ENCODE data around the gene RNASE2. TPM values are rescaled to one million over a fixed set of nuclear protein-coding genes. Genes with fewer than 3 reads are reported as not detected.

The RNASE2 gene
- total RNA-seq, 4 donors from 2014 or later, result 2.7 TPM; not detected in 3

DNA sequence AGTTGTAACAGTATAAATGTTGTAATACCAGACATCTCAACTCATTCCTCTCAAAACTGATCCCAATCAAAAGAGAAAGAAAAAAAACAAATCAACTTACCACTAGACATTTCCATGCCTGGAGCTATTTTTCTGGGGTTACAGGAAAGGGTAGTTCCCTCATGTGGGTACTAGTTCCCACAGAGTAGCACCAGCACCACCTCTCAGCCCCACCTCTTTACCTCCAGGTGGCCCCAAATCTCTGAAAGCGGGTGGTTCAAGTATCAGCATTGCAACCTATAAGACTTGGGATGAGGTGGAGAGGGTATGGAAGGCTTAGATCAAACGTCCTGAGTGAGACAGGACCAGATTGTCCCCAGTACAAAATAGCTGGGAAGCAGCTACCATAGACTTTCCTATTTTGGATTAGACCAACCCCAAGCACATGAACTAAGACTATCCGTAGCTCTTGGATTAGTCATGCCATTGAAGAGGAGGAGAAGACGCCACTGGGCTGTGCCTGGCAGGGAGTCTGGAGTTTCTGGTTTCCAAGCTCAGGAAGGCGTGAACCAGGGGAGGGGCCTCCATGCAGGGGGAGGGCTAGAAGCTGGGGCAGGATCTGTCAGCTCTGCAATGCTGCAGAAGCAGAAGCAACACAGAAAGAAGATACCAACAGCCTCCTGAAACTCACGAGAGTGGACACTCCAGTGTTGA is 43.5 kb downstream of the RNASE2 start, which contains the start of gene SLC39A2:
Gene SLC39A2, plus strand, starts transcription at position 620 of the 693 bp plus-strand sequence. CDS start 154 bp downstream, outside the sequence.
- WGBS, 2 donors (ENCODE audit: low coverage in 1 of 2), result 28 to 40% methylated on average over 3 to 6 of the region's 6 CpGs
- Histone ChIP-seq H3K4me1 (peaks cover 0 to 45% (median 28%) of the 10 kb centered on the region in 4 donors), H3K4me3 (peak within 1 kb of the TSS in 1 of 4 donors; percentile 8), H3K27ac (peak within 1 kb of the TSS; percentile 32 to 73 (median 63)), H3K27me3 (no peaks in the 10 kb centered on the region), H3K9me3 (no peaks in the 10 kb centered on the region), H3K36me3 (peaks cover 0 to 28% (median 12%) of the 10 kb centered on the region in 4 donors)
- in situ Hi-C loops (cut with MboI; ENCODE audit: low pct_ligation_motif_present in 1 of 4, low pct_unique_long_range_greater_than_20kb in 1 of 4, low sequenced_read_pairs in 3 of 4), result loop anchor here in 1 of 4 donors (25.0 kb wide), 1 partner anchor 312 kb away; the partner anchor contains the start of genes ANG and RNASE4
- intact Hi-C loops (cut with DNase I; ENCODE audit: low total_unique reads), result no loop called here
- peak; percentile 82 for DNase-seq
- TF ChIP-seq EP300 (IDR thresholded peaks at IDR 0.05; ENCODE audit: low read depth) (no peak), POLR2AphosphoS5 (IDR thresholded peaks at IDR 0.05) (peak; percentile 39 to 62 (median 48)), POLR2A (IDR thresholded peaks at IDR 0.05) (peak; percentile 38)

DNA sequence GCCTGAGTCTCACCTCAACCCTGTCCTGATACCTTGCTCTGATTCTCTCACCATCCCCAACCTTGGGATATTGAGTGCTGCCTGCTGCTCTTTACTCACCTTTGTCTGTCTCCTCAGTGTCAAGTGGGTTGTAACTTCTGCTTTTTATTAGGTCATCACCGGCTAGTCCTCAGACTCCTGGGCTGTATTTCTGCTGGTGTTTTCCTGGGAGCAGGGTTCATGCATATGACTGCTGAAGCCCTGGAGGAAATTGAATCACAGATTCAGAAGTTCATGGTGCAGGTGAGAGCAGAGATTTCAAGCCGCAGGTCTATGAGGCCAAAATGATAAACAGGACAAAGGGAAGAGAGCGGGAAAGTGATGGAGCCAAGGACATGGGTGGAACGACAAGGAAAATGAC is 44.3 kb downstream of the RNASE2 start:
- in situ Hi-C loops (cut with MboI; ENCODE audit: low pct_ligation_motif_present in 1 of 4, low pct_unique_long_range_greater_than_20kb in 1 of 4, low sequenced_read_pairs in 3 of 4), result loop anchor here in 1 of 4 donors (25.0 kb wide), 1 partner anchor 312 kb away; the partner anchor contains the start of genes ANG and RNASE4
- Histone ChIP-seq H3K27ac (peak overlapping the region; percentile 3 to 73 (median 49)), H3K36me3 (peaks cover 0 to 21% (median 9%) of the 10 kb centered on the region in 4 donors), H3K27me3 (no peaks in the 10 kb centered on the region), H3K9me3 (no peaks in the 10 kb centered on the region), H3K4me3 (no peak overlapping the region), H3K4me1 (peaks cover 0 to 45% (median 28%) of the 10 kb centered on the region in 4 donors)
- 35 to 83% methylated on average over 1 to 4 of the region's 4 CpGs for WGBS, 2 donors (ENCODE audit: low coverage in 1 of 2)
- intact Hi-C loops (cut with DNase I; ENCODE audit: low total_unique reads), result no loop called here
- no peak for DNase-seq
- TF ChIP-seq EP300 (IDR thresholded peaks at IDR 0.05; ENCODE audit: low read depth) (no peak), POLR2A (IDR thresholded peaks at IDR 0.05) (no peak), POLR2AphosphoS5 (IDR thresholded peaks at IDR 0.05) (no peak)
- TF ChIP-seq, protein P1, sequence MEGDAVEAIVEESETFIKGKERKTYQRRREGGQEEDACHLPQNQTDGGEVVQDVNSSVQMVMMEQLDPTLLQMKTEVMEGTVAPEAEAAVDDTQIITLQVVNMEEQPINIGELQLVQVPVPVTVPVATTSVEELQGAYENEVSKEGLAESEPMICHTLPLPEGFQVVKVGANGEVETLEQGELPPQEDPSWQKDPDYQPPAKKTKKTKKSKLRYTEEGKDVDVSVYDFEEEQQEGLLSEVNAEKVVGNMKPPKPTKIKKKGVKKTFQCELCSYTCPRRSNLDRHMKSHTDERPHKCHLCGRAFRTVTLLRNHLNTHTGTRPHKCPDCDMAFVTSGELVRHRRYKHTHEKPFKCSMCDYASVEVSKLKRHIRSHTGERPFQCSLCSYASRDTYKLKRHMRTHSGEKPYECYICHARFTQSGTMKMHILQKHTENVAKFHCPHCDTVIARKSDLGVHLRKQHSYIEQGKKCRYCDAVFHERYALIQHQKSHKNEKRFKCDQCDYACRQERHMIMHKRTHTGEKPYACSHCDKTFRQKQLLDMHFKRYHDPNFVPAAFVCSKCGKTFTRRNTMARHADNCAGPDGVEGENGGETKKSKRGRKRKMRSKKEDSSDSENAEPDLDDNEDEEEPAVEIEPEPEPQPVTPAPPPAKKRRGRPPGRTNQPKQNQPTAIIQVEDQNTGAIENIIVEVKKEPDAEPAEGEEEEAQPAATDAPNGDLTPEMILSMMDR (IDR thresholded peaks at IDR 0.05), result no peak

DNA sequence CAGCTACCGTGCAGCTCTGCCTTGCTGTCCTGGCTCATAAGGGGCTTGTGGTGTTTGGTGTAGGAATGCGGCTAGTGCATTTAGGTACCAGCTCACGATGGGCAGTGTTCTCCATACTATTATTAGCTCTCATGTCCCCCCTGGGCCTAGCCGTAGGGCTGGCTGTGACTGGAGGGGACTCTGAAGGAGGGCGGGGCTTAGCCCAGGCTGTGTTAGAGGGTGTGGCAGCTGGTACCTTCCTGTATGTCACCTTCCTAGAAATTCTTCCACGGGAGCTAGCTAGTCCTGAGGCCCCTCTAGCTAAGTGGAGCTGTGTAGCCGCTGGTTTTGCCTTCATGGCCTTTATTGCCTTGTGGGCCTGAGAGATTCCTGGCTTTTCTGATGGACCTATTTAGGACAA is 45.9 kb downstream of the RNASE2 start:
- no peak overlapping the region for H3K4me3 ChIP-seq
- H3K36me3 ChIP-seq, result peaks cover 0 to 6% (median 2%) of the 10 kb centered on the region in 4 donors
- intact Hi-C loops (cut with DNase I; ENCODE audit: low total_unique reads), result no loop called here
- peak; percentile 62 for DNase-seq
- TF ChIP-seq POLR2A (IDR thresholded peaks at IDR 0.05) (no peak), POLR2AphosphoS5 (IDR thresholded peaks at IDR 0.05) (no peak), EP300 (IDR thresholded peaks at IDR 0.05; ENCODE audit: low read depth) (no peak)
- TF ChIP-seq, protein P1 (IDR thresholded peaks at IDR 0.05), result no peak
- H3K9me3 ChIP-seq, result no peaks in the 10 kb centered on the region
- 59 to 92% methylated on average over 2 to 7 of the region's 7 CpGs for WGBS, 2 donors (ENCODE audit: low coverage in 1 of 2)
- H3K27ac ChIP-seq, result peak overlapping the region in 2 of 4 donors; percentile 55 to 75
- no peaks in the 10 kb centered on the region for H3K27me3 ChIP-seq
- H3K4me1 ChIP-seq, result peaks cover 0 to 45% (median 25%) of the 10 kb centered on the region in 4 donors
- in situ Hi-C loops (cut with MboI; ENCODE audit: low pct_ligation_motif_present in 1 of 4, low pct_unique_long_range_greater_than_20kb in 1 of 4, low sequenced_read_pairs in 3 of 4), result no loop called here

DNA sequence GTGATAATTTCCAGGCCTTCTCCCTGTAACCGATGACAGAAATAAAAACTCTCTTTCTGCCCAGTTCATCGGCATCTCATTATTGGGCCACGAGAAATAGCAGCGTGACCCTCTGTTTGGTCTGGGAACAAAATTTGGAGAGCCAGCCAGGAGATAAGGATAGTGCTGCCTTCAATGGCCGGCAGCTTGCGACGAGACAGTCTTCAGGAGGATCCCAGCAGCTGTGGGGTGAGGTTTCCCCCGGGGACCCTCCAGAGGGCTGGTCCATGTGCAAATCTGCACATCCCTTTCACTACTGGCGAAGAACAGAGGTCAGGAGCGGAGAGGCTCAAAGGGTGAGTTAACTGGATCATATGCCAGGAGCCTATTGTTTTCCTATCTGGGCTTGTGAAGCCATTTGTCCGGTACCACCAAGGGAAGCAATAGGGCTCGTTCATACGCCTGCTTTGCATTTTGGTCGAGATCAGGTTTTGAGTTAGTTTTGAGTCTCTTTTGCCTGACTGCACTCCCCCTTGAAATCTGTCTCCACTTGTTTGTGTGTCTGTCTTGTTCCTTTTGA is 48.6 kb downstream of the RNASE2 start:
- WGBS, 2 donors (ENCODE audit: low coverage in 1 of 2), result 57 to 66% methylated on average over 6 to 13 of the region's 14 CpGs
- Histone ChIP-seq H3K4me1 (peaks cover 0 to 43% (median 28%) of the 10 kb centered on the region in 4 donors), H3K27me3 (no peaks in the 10 kb centered on the region), H3K27ac (peak overlapping the region; percentile 44 to 75 (median 58)), H3K36me3 (no peaks in the 10 kb centered on the region), H3K4me3 (no peak overlapping the region), H3K9me3 (no peaks in the 10 kb centered on the region)
- intact Hi-C loops (cut with DNase I; ENCODE audit: low total_unique reads), result no loop called here
- no peak for TF ChIP-seq EP300 (IDR thresholded peaks at IDR 0.05; ENCODE audit: low read depth)
- TF ChIP-seq, protein P1 (IDR thresholded peaks at IDR 0.05), result no peak
- TF ChIP-seq POLR2AphosphoS5 (IDR thresholded peaks at IDR 0.05), result no peak
- no peak for TF ChIP-seq POLR2A (IDR thresholded peaks at IDR 0.05)
- in situ Hi-C loops (cut with MboI; ENCODE audit: low pct_ligation_motif_present in 1 of 4, low pct_unique_long_range_greater_than_20kb in 1 of 4, low sequenced_read_pairs in 3 of 4), result no loop called here
- DNase-seq, result no peak

Small RNA genes within 50 kb of the gene (small RNA-seq; reads per million reads assigned to genes)
- 0 reads per million in 4 donors for gene RN7SL189P

Other genes starting within 250 kb of the RNASE2 start
- gene EDDM3A, start 209.6 kb upstream of the RNASE2 start, total RNA-seq, result not detected
- gene EDDM3B, start 187.1 kb upstream of the RNASE2 start, total RNA-seq, result not detected
- gene RNASE6, start 174.2 kb upstream of the RNASE2 start, total RNA-seq, result 10 to 100 TPM in 2 of 4 donors, 1 to 10 TPM in 1, not detected in 1; 7.6 to 27.7 (median 17.0) TPM
- 100 to 1,000 TPM in 3 of 4 donors, 10 to 100 TPM in 1; 96.7 to 296 (median 177) TPM for gene RNASE1, start 152.6 kb upstream of the RNASE2 start, total RNA-seq
- not detected for gene RNASE3, start 64.1 kb upstream of the RNASE2 start, total RNA-seq
- 100 to 1,000 TPM in 2 of 4 donors, 10 to 100 TPM in 2; 74.8 to 124 (median 108) TPM for gene METTL17, start 34.5 kb downstream of the RNASE2 start, total RNA-seq
- 1 to 10 TPM in 1 of 4 donors, under 1 TPM in 1, not detected in 2; 0.82 to 1.4 TPM for gene SLC39A2, start 43.8 kb downstream of the RNASE2 start, total RNA-seq
- gene NDRG2, start 69.6 kb downstream of the RNASE2 start, total RNA-seq, result 100 to 1,000 TPM; 144 to 275 (median 192) TPM
- gene TPPP2, start 74.7 kb downstream of the RNASE2 start, total RNA-seq, result not detected
- gene RNASE13, start 79.3 kb downstream of the RNASE2 start, total RNA-seq, result not detected
- gene RNASE7, start 86.9 kb downstream of the RNASE2 start, total RNA-seq, result under 1 TPM in 1 of 4 donors, not detected in 3; 0.48 TPM
- gene RNASE8, start 102.3 kb downstream of the RNASE2 start, total RNA-seq, result not detected
- 100 to 1,000 TPM in 1 of 4 donors, 10 to 100 TPM in 3; 55.6 to 138 (median 62.2) TPM for gene ARHGEF40, start 114.8 kb downstream of the RNASE2 start, total RNA-seq
- gene ZNF219, start 143.2 kb downstream of the RNASE2 start, total RNA-seq, result 100 to 1,000 TPM in 2 of 4 donors, 10 to 100 TPM in 2; 68.4 to 135 (median 94.5) TPM
- 10 to 100 TPM; 13.1 to 63.7 (median 41.9) TPM for gene TMEM253, start 145.6 kb downstream of the RNASE2 start, total RNA-seq
- not detected for gene OR5AU1, start 200.6 kb downstream of the RNASE2 start, total RNA-seq